ENCODE measurements around the gene ADGRB3. TPM values are rescaled to one million over a fixed set of nuclear protein-coding genes. Genes with fewer than 3 reads are reported as not detected.

ADGRB3 gene
- total RNA-seq, 1 donor from 2014 or later = 2.7 TPM

- no peaks in the 10 kb centered on the region for H3K36me3 ChIP-seq
- TF ChIP-seq CTCF (IDR thresholded peaks at IDR 0.05) (no peak), POLR2AphosphoS5 (IDR thresholded peaks at IDR 0.05; ENCODE audit: insufficient read depth in 1 of 2, low read depth in 1 of 2) (no peak), POLR2A (IDR thresholded peaks at IDR 0.05) (no peak)
- H3K27me3 ChIP-seq = no peaks in the 10 kb centered on the region
- no peak for DNase-seq (ENCODE audit: extremely low spot score in 2 of 2)
- intact Hi-C loops (cut with DNase I) = no loop called here
- H3K4me1 ChIP-seq = no peaks in the 10 kb centered on the region
- no peak overlapping the region for H3K4me3 ChIP-seq
- H3K27ac ChIP-seq = no peak overlapping the region
- H3K9me3 ChIP-seq = no peaks in the 10 kb centered on the region
Measured at GRCh38 chr6:69343851-69344250, 708.8 kb downstream of the ADGRB3 start.

GRCh38 chr6:69349771-69350170 lies 714.7 kb downstream of the ADGRB3 start:
- no peaks in the 10 kb centered on the region for H3K36me3 ChIP-seq

GRCh38 chr6:69362209-69362608 lies 727.1 kb downstream of the ADGRB3 start:
- TF ChIP-seq POLR2A (IDR thresholded peaks at IDR 0.05) (no peak), CTCF (IDR thresholded peaks at IDR 0.05) (no peak), POLR2AphosphoS5 (IDR thresholded peaks at IDR 0.05; ENCODE audit: insufficient read depth in 1 of 2, low read depth in 1 of 2) (no peak)
- Histone ChIP-seq H3K27me3 (no peaks in the 10 kb centered on the region), H3K4me3 (no peak overlapping the region), H3K9me3 (no peaks in the 10 kb centered on the region), H3K4me1 (no peaks in the 10 kb centered on the region), H3K27ac (no peak overlapping the region), H3K36me3 (no peaks in the 10 kb centered on the region)
- intact Hi-C loops (cut with DNase I) = no loop called here
- no peak for DNase-seq (ENCODE audit: extremely low spot score in 2 of 2)

More at GRCh38 chr6:69349771-69350170, 714.7 kb downstream of the ADGRB3 start:
- Histone ChIP-seq H3K4me1 (no peaks in the 10 kb centered on the region), H3K9me3 (no peaks in the 10 kb centered on the region), H3K4me3 (no peak overlapping the region), H3K27ac (no peak overlapping the region), H3K27me3 (no peaks in the 10 kb centered on the region)
- TF ChIP-seq POLR2A (IDR thresholded peaks at IDR 0.05) = no peak
- no peak for TF ChIP-seq CTCF (IDR thresholded peaks at IDR 0.05)
- TF ChIP-seq POLR2AphosphoS5 (IDR thresholded peaks at IDR 0.05; ENCODE audit: insufficient read depth in 1 of 2, low read depth in 1 of 2) = no peak
- DNase-seq (ENCODE audit: extremely low spot score in 2 of 2) = no peak
- intact Hi-C loops (cut with DNase I) = no loop called here

- no peak for DNase-seq (ENCODE audit: extremely low spot score in 2 of 2)
- TF ChIP-seq POLR2A (IDR thresholded peaks at IDR 0.05) (no peak), CTCF (IDR thresholded peaks at IDR 0.05) (no peak), POLR2AphosphoS5 (IDR thresholded peaks at IDR 0.05; ENCODE audit: insufficient read depth in 1 of 2, low read depth in 1 of 2) (no peak)
- no peak overlapping the region for H3K27ac ChIP-seq
- no peaks in the 10 kb centered on the region for H3K4me1 ChIP-seq
- intact Hi-C loops (cut with DNase I) = no loop called here
- H3K36me3 ChIP-seq = no peaks in the 10 kb centered on the region
- H3K4me3 ChIP-seq = no peak overlapping the region
- no peaks in the 10 kb centered on the region for H3K27me3 ChIP-seq
- no peaks in the 10 kb centered on the region for H3K9me3 ChIP-seq
Measured at GRCh38 chr6:69366831-69367230, 731.7 kb downstream of the ADGRB3 start.

- intact Hi-C loops (cut with DNase I) = no loop called here
Measured at GRCh38 chr6:69368613-69369012, 733.5 kb downstream of the ADGRB3 start.

More at GRCh38 chr6:69368613-69369012, 733.5 kb downstream of the ADGRB3 start:
- Histone ChIP-seq H3K4me1 (no peaks in the 10 kb centered on the region), H3K4me3 (no peak overlapping the region), H3K36me3 (no peaks in the 10 kb centered on the region), H3K27ac (no peak overlapping the region), H3K9me3 (no peaks in the 10 kb centered on the region), H3K27me3 (no peaks in the 10 kb centered on the region)
- DNase-seq (ENCODE audit: extremely low spot score in 2 of 2) = no peak
- TF ChIP-seq CTCF (IDR thresholded peaks at IDR 0.05) (no peak), POLR2A (IDR thresholded peaks at IDR 0.05) (no peak), POLR2AphosphoS5 (IDR thresholded peaks at IDR 0.05; ENCODE audit: insufficient read depth in 1 of 2, low read depth in 1 of 2) (no peak)
